Measurements from ENCODE around the gene CCDC89. TPM values are rescaled to one million over a fixed set of nuclear protein-coding genes. Genes with fewer than 3 reads are reported as not detected.

CCDC89 gene
- total and polyA plus RNA-seq, 2 donors (not counting 1 experiment from before 2014, with no cell fraction given) = not detected

DNA sequence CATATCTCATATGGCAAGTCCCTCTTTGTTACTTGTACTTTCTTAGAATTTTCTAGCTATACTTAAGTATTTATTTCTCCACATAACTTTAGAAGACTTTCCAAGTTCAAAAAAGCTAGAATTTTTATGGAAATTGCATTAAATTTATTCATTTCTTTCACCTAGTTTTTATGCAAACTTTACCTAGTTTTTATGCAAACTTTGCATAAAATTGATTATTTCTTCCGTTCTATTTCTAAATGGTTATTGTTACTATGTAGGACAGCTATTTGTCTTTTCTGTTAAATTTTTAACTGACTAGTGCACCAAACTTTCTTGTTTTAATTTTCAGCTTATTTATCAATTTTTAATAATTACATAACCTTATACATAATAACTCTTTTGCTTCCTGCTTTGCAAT lies 17.8 kb downstream of the CCDC89 start:
- Mint-ChIP-seq H3K4me3 (no peak overlapping the region), H3K9me3 (ENCODE audit: insufficient read depth) (no peaks in the 10 kb centered on the region), H3K27ac (no peak overlapping the region), H3K4me1 (peaks cover 18% of the 10 kb centered on the region), H3K27me3 (no peaks in the 10 kb centered on the region)
- no peak for ATAC-seq (ENCODE audit: low read depth)
- H3K27ac ChIP-seq (ENCODE audit: low read length in 2 of 2) = no peak overlapping the region
- H2AFZ ChIP-seq (ENCODE audit: insufficient read depth, low read depth, low read length, poor library complexity, severe bottlenecking) = no peak overlapping the region
- H3K36me3 ChIP-seq (replicated peaks in 1 of 2; ENCODE audit: control extremely low read depth in 1 of 2, control insufficient read depth in 1 of 2, extremely low read depth in 1 of 2, insufficient read depth in 2 of 2, low read length in 1 of 2) = no peaks in the 10 kb centered on the region
- H3K9me3 ChIP-seq (ENCODE audit: control extremely low read depth in 1 of 3, control insufficient read depth in 2 of 3, insufficient read depth in 1 of 3, low read length in 2 of 3) = peaks cover 0 to 6% (median 0%) of the 10 kb centered on the region in 3 donors
- no peaks in the 10 kb centered on the region for H3K27me3 ChIP-seq (replicated peaks in 1 of 4; ENCODE audit: control extremely low read depth in 1 of 4, control insufficient read depth in 3 of 4, insufficient read depth in 4 of 4, low read length in 3 of 4)
- POLR2A ChIA-PET = no interaction called here
- TF ChIP-seq EZH2 (IDR thresholded peaks at IDR 0.05; ENCODE audit: borderline replicate concordance, insufficient read depth, low read depth, low read length, poor library complexity, severe bottlenecking) (no peak), CTCF (IDR thresholded peaks at IDR 0.05) (no peak)
- H3K4me2 ChIP-seq (replicated peaks; ENCODE audit: low read depth, low read length, poor library complexity, severe bottlenecking) = no peak overlapping the region
- H3K9ac ChIP-seq (ENCODE audit: low read length) = no peak overlapping the region
- intact Hi-C loops (cut with micrococcal nuclease) = loop anchor here (10.0 kb wide), 1 partner anchor 353 kb away; no protein-coding TSS in a partner anchor
- no peak overlapping the region for H3K4me3 ChIP-seq (ENCODE audit: control extremely low read depth in 1 of 5, extremely low read depth in 1 of 5, insufficient read depth in 1 of 5, low read depth in 2 of 5, low read length in 4 of 5)
- no peak for DNase-seq
- no CpG with 5 or more reads among the region's 1 CpG for WGBS (ENCODE audit: insufficient coverage)
- CTCF ChIA-PET = no interaction called here
- H3K4me1 ChIP-seq (ENCODE audit: control insufficient read depth in 2 of 2, insufficient read depth in 2 of 2, low read length in 2 of 2) = peaks cover 4 to 5% of the 10 kb centered on the region in 2 donors
- H3K79me2 ChIP-seq (ENCODE audit: control insufficient read depth, insufficient read depth, low read length) = peaks cover 9% of the 10 kb centered on the region
- H4K20me1 ChIP-seq (ENCODE audit: control insufficient read depth, insufficient read depth, low read length, poor library complexity, severe bottlenecking) = peaks cover 12% of the 10 kb centered on the region

GRCh38 chr11:85666687-85667086 lies 19.3 kb downstream of the CCDC89 start:
- no peak overlapping the region for H2AFZ ChIP-seq (ENCODE audit: insufficient read depth, low read depth, low read length, poor library complexity, severe bottlenecking)
- TF ChIP-seq CTCF (IDR thresholded peaks at IDR 0.05) = no peak
- TF ChIP-seq EZH2 (IDR thresholded peaks at IDR 0.05; ENCODE audit: borderline replicate concordance, insufficient read depth, low read depth, low read length, poor library complexity, severe bottlenecking) = no peak
- peaks cover 24% of the 10 kb centered on the region for H4K20me1 ChIP-seq (ENCODE audit: control insufficient read depth, insufficient read depth, low read length, poor library complexity, severe bottlenecking)
- H3K4me3 ChIP-seq (ENCODE audit: control extremely low read depth in 1 of 5, extremely low read depth in 1 of 5, insufficient read depth in 1 of 5, low read depth in 2 of 5, low read length in 4 of 5) = no peak overlapping the region
- peaks cover 15 to 16% of the 10 kb centered on the region in 2 donors for H3K4me1 ChIP-seq (ENCODE audit: control insufficient read depth in 2 of 2, insufficient read depth in 2 of 2, low read length in 2 of 2)
- no peak overlapping the region for H3K27ac ChIP-seq (ENCODE audit: low read length in 2 of 2)
- ATAC-seq (ENCODE audit: low read depth) (no peak), DNase-seq (no peak)
- peaks cover 24% of the 10 kb centered on the region for H3K79me2 ChIP-seq (ENCODE audit: control insufficient read depth, insufficient read depth, low read length)
- H3K9me3 ChIP-seq (ENCODE audit: control extremely low read depth in 1 of 3, control insufficient read depth in 2 of 3, insufficient read depth in 1 of 3, low read length in 2 of 3) = peaks cover 0 to 3% (median 0%) of the 10 kb centered on the region in 3 donors
- ChIA-PET CTCF (no interaction called here), POLR2A (no interaction called here)
- no peak overlapping the region for H3K27ac Mint-ChIP-seq
- no CpG with 5 or more reads among the region's 3 CpGs for WGBS (ENCODE audit: insufficient coverage)
- H3K4me1 Mint-ChIP-seq = peaks cover 29% of the 10 kb centered on the region
- no peaks in the 10 kb centered on the region for H3K9me3 Mint-ChIP-seq (ENCODE audit: insufficient read depth)
- H3K4me3 Mint-ChIP-seq = no peak overlapping the region
- no peaks in the 10 kb centered on the region for H3K27me3 Mint-ChIP-seq
- H3K36me3 ChIP-seq (replicated peaks in 1 of 2; ENCODE audit: control extremely low read depth in 1 of 2, control insufficient read depth in 1 of 2, extremely low read depth in 1 of 2, insufficient read depth in 2 of 2, low read length in 1 of 2) = peaks cover 0 to 6% of the 10 kb centered on the region in 2 experiments
- intact Hi-C loops (cut with micrococcal nuclease) = loop anchor here (10.0 kb wide), 1 partner anchor 352 kb away; no protein-coding TSS in a partner anchor
- no peak overlapping the region for H3K4me2 ChIP-seq (replicated peaks; ENCODE audit: low read depth, low read length, poor library complexity, severe bottlenecking)
- H3K9ac ChIP-seq (ENCODE audit: low read length) = no peak overlapping the region
- no peaks in the 10 kb centered on the region for H3K27me3 ChIP-seq (replicated peaks in 1 of 4; ENCODE audit: control extremely low read depth in 1 of 4, control insufficient read depth in 3 of 4, insufficient read depth in 4 of 4, low read length in 3 of 4)
